Measurements from ENCODE around the gene NUDT5.
"Not testable (repeated sequence)": the region's sequence is repeated elsewhere in the genome, so short reads cannot be mapped to it uniquely, and the experiment has no call there.

NUDT5 gene

DNA sequence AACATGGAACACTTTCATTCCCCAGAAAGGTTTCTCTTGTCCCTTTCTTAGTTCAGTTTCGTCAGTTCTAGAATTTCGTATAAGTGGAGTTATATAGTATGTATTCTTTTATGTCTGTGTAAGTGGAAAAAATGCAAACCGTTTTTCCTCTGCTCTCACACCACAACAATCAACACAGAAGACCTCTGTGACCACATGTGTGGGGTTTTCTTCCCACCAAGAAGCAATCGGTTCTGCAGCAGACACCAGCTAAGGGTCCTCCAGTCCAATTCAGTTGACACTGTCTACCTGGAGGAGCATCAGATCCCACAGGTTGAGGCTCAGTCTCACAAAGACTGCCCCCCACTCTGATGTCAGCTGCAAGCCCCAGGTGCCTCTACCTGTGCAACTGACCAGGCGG lies 6.5 kb upstream of the NUDT5 start:
- no peak for DNase-seq

GRCh38 chr10:12201543-12201942 lies 5.9 kb upstream of the NUDT5 start:
- peak in 1 of 2 experiments; percentile 30 for DNase-seq

GRCh38 chr10:12200850-12201249 lies 5.2 kb upstream of the NUDT5 start:
- no peak for DNase-seq

- no peak for DNase-seq
Observed at GRCh38 chr10:12198156-12198555, 2.5 kb upstream of the NUDT5 start.

GRCh38 chr10:12196531-12197211 lies 980 bp upstream of the NUDT5 start:
- DNase-seq = no peak

DNA sequence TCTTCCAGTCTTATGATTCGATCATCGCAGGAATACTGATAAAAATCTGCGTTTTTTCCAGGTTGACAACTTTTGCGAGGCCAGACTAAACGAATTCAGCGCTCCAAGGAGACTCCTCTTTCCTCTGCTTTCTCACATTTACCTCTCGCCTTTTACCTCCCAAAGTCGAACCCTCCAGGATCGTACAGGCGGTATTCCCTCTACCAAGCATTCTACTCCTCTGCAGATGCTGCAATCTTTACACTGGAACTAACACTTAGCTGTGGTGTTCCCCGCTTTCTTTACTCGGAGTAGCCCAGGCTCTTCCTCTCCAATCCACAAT lies 449 bp downstream of the NUDT5 start:
- DNase-seq = no peak

DNA sequence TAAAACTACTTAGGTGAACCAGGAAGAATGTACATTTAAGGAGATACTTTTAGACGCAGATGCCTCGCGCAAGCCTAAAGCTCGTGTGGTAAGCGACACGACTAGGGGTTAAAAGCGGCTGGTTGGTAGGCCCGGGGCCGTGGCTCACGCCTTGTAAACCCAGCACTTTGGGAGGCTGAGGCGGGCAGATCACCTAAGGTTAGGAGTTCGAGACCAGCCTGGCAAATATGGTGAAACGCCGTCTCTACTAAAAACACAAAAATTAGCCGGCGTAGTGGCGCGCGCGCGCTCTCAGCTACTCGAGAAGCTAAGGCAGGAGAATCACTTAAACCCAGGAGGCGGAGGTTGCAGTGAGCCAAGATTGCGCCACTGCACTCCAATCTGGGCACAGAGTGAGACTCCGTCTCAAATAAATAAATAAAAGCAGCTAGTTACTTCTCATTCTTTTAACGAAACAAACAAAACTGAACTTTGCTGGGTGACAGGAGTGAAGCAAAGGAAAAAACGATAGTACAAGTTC lies 879 bp downstream of the NUDT5 start:
- DNase-seq = peak; percentile 42 to 57

GRCh38 chr10:12193193-12193592 lies 2.5 kb downstream of the NUDT5 start:
- no peak for DNase-seq

GRCh38 chr10:12191715-12192114 lies 4.0 kb downstream of the NUDT5 start:
- no peak for DNase-seq

DNA sequence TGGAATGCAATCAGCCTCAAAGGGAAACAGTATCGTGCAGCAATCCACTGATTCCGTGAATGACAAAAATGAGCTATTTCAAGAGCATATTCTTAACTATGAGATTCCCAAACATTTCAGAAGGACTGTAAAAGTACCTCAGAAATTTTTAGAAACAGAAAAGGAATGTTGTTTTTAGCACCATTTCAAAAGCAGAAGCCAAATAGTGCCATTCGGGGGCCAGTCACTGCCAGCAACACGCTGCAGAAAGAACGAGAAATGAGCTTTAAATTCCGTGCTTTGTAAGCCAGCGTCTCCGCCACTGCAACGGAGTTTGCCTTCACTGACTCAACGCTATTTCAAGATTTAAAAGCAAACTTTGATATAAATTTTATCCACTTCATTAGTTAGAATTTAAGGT lies 6.3 kb downstream of the NUDT5 start:
- DNase-seq = no peak

DNA sequence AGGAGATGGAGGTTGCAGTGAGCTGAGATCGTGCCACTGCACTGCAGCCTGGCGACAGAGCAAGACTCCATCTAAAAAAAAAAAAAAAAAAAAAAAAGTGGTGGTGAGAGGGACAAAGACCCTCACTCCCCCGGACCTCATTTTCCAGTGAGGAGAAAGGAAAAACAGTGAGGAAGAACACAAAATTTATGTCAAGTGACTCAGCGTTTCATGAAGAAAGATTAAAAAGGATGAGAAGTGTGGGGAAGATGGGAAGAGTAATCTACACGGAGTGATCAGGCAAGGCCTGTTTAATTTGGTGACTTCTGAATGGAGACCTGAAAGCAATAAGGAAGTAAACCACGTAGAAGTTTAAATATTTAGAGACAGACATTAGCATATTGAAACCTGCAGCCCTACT lies 7.0 kb downstream of the NUDT5 start:
- no peak for DNase-seq

- DNase-seq = no peak
Observed at GRCh38 chr10:12187321-12187905, 8.3 kb downstream of the NUDT5 start.

GRCh38 chr10:12186323-12186722 lies 9.4 kb downstream of the NUDT5 start:
- peak; percentile 14 to 41 for DNase-seq

GRCh38 chr10:12184165-12184564 lies 11.5 kb downstream of the NUDT5 start:
- no peak for DNase-seq

- DNase-seq = peak; percentile 65 to 75
Observed at GRCh38 chr10:12181065-12181775, 14.5 kb downstream of the NUDT5 start.

DNA sequence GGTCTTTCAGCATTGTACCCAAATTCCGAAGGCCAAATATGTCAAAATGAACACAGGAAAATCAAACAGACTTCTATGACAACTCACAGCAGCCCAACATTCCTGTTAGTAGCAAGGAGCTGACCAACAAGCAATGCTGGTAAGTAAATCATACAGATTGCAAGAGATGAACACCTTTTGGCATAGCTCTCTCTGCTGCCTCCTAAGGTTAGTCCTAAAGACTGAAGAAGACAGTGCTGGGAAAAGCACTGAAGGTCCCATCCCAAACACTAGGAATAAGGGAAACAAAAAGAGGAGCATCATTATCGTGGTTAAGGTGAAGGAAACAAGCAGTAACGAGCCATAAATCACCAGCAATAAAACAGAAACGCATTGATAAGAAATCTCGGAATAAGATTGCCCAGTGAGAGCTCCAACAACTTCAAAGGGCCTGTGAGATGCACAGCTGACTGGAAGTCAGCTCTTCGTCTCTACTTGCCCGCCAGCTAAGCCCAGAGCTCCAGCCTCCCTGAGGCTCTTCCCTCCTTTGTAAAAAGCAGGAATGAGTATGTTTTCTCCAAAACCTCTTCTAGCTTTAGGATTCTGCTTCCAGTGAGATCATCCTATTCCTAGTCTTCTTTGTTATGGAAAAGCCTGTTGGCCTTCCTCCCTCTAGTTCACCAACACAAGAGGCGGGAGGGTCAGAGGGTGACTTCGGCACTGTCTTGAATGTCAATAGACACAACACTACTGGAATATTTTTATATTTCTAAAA lies 15.3 kb downstream of the NUDT5 start:
- no peak for DNase-seq

DNA sequence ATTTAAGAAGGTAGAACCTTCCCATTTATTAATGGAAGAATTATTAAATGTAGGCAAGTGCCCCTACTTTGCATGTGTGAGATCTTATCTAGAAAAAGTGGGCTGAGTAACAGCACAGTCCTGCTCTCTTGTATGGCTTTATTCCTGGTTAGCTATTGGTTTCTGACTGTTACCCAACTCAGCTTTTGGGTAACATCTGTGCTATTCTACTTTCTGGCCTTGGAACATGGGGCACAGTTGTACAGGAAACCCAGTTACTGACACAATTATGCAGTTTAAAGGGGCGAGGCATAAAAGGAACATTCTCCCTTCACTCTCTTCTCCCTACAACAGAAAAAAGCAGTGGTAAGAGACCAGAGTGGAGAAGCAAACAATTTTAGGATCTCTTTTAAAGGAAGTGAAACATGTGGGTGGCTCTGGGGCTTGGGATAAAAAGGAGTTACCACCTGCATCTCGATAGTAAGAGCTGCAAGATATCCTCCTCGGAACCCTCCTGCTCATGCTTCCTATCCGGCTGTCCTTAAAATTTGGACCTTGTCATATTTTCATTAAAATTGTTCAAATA lies 16.0 kb downstream of the NUDT5 start:
- DNase-seq = no peak

DNA sequence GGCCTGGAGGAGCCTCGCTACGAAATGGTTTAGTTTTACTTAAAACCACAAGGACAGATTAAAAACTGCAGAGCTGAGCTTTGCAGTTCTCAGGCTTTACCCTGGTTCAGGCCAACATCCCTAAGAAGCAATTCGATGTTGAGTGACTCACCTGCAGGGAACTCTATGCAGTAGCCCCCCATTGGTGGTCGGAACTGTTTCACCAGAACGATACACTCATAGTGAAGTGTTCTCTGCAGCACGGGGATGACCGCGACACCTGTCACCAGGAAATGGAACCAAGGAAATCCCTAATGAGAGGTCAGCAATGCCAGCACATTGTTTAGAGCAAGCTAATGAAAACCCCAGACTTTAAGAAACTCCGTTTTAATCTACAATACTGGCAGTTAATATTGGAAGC lies 18.0 kb downstream of the NUDT5 start:
- peak in 1 of 2 experiments; percentile 17 for DNase-seq

DNA sequence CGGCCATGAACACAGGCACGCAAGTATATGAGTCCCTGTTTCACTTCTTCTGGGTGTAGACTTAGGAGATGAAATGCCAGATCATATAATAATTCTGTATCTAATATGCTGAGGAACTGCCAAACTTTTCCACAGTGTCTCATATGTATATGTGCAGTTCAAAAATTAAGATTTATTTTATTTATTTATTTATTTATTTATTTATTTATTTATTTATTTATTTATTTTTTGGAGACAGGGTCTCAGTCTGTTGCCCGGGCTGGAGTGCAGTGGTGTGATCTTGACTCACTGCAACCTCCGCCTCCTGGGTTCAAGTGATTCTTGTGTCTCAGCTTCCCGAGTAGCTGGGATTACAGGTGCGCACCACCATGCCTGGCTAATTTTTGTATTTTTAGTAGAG lies 24.2 kb downstream of the NUDT5 start:
- not testable (repeated sequence) for DNase-seq

GRCh38 chr10:12165999-12166775 lies 29.5 kb downstream of the NUDT5 start:
- no peak for DNase-seq

- DNase-seq = no peak
Observed at GRCh38 chr10:12165036-12165435, 30.7 kb downstream of the NUDT5 start.

- DNase-seq = no peak
Observed at GRCh38 chr10:12164085-12164484, 31.6 kb downstream of the NUDT5 start.
